Measurements from ENCODE around the gene STK35.

Gene STK35

GRCh38 chr20:2086177-2086979 is 15.2 kb upstream of the STK35 start:
- peaks cover 32% of the 10 kb centered on the region for H3K4me1 ChIP-seq (ENCODE audit: control insufficient read depth, insufficient read depth, low read length)
- H3K4me3 ChIP-seq (ENCODE audit: low read length) = no peak overlapping the region
- H3K27me3 ChIP-seq (replicated peaks; ENCODE audit: control insufficient read depth, insufficient read depth, low read length) = peaks cover 17% of the 10 kb centered on the region
- H3K9me3 ChIP-seq (ENCODE audit: control insufficient read depth, low read length) = no peaks in the 10 kb centered on the region
- no peak for DNase-seq (ENCODE audit: low read depth)
- peak overlapping the region; percentile 3 for H3K9ac ChIP-seq (ENCODE audit: low read length)
- no peaks in the 10 kb centered on the region for H3K36me3 ChIP-seq (ENCODE audit: control insufficient read depth, insufficient read depth, low read length, severe bottlenecking)

DNA sequence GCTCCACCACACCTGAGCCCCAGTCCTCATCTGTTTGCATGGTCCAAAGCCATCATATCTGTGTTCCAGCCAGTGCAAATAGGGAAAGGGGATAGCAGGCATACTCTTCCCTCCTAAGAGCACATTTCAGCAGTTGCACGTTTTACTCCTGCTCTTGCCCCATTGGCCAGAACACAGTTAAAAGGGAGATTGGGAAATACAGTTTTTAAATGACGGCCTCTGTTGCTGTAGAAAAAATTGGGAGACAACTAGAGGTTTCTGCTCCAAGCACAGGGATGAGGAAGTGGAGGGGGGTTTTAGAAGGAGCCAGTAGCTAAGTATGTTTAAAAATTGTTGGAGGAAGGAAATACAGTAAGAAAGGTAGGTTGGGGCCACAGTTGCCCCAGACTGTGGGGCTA is 14.6 kb upstream of the STK35 start:
- Histone ChIP-seq H3K9ac (ENCODE audit: low read length) (peak overlapping the region; percentile 3), H3K27me3 (replicated peaks; ENCODE audit: control insufficient read depth, insufficient read depth, low read length) (peaks cover 21% of the 10 kb centered on the region), H3K4me3 (ENCODE audit: low read length) (no peak overlapping the region), H3K36me3 (ENCODE audit: control insufficient read depth, insufficient read depth, low read length, severe bottlenecking) (no peaks in the 10 kb centered on the region), H3K9me3 (ENCODE audit: control insufficient read depth, low read length) (no peaks in the 10 kb centered on the region), H3K4me1 (ENCODE audit: control insufficient read depth, insufficient read depth, low read length) (peaks cover 29% of the 10 kb centered on the region)
- DNase-seq (ENCODE audit: low read depth) = no peak

- Histone ChIP-seq H3K4me1 (ENCODE audit: control insufficient read depth, insufficient read depth, low read length) (peaks cover 29% of the 10 kb centered on the region), H3K36me3 (ENCODE audit: control insufficient read depth, insufficient read depth, low read length, severe bottlenecking) (no peaks in the 10 kb centered on the region), H3K4me3 (ENCODE audit: low read length) (no peak overlapping the region), H3K9me3 (ENCODE audit: control insufficient read depth, low read length) (no peaks in the 10 kb centered on the region), H3K9ac (ENCODE audit: low read length) (no peak overlapping the region), H3K27me3 (replicated peaks; ENCODE audit: control insufficient read depth, insufficient read depth, low read length) (peaks cover 35% of the 10 kb centered on the region)
- DNase-seq (ENCODE audit: low read depth) = no peak
Observed at GRCh38 chr20:2088891-2089290, 12.7 kb upstream of the STK35 start.

DNA sequence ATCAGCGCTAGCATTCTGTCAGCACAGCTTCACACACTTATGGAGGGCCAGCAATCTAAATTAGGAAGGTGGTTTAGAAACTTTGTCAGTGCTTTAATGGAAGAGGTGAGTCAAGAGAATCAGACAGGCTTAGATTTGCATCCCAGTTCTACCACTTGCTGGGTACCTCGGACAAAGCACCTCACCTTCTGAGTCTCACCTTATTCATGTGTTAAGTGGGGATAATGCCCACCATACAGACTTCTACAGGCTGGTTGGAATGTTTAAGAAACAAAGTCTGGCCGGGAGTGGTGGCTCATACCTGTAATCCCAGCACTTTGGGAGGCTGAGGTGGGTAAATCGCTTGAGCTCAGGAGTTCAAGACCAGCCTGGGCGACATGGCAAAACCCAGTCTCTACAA is 12.2 kb upstream of the STK35 start:
- peaks cover 27% of the 10 kb centered on the region for H3K4me1 ChIP-seq (ENCODE audit: control insufficient read depth, insufficient read depth, low read length)
- no peak for DNase-seq (ENCODE audit: low read depth)
- H3K4me3 ChIP-seq (ENCODE audit: low read length) = no peak overlapping the region
- H3K9ac ChIP-seq (ENCODE audit: low read length) = no peak overlapping the region
- no peaks in the 10 kb centered on the region for H3K36me3 ChIP-seq (ENCODE audit: control insufficient read depth, insufficient read depth, low read length, severe bottlenecking)
- H3K9me3 ChIP-seq (ENCODE audit: control insufficient read depth, low read length) = no peaks in the 10 kb centered on the region
- peaks cover 40% of the 10 kb centered on the region for H3K27me3 ChIP-seq (replicated peaks; ENCODE audit: control insufficient read depth, insufficient read depth, low read length)

DNA sequence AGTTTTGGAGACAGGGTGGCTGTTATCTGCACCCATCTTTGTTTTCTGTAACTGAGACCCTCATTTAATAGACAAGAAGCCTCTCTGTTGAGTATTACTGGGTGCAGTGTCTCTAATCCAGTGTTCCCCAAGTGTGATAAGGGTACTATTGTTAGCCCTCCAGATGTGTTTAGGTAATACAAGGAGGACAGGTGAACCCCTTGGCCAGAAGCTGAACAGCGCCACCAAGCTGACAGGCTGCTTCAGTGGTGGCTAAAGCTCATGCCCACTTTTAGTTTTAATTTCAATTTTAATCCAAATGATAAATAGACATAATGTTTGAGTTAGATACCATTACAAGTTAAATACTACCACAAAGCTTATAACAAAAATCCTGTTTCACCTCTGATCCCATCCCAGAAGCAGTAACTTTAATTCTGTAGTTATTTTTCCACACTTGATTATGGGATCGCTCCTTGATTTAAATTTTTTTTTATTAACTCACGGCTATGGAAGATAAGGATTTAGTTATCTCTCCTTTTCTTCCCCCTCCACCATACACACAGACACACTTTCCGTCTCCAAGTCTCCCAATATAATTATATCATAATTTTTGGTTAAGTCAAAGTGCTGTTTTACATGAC is 8.4 kb upstream of the STK35 start:
- peak; percentile 17 for DNase-seq (ENCODE audit: low read depth)
- no peaks in the 10 kb centered on the region for H3K9me3 ChIP-seq (ENCODE audit: control insufficient read depth, low read length)
- H3K9ac ChIP-seq (ENCODE audit: low read length) = no peak overlapping the region
- H3K27me3 ChIP-seq (replicated peaks; ENCODE audit: control insufficient read depth, insufficient read depth, low read length) = peaks cover 55% of the 10 kb centered on the region
- no peaks in the 10 kb centered on the region for H3K36me3 ChIP-seq (ENCODE audit: control insufficient read depth, insufficient read depth, low read length, severe bottlenecking)
- H3K4me1 ChIP-seq (ENCODE audit: control insufficient read depth, insufficient read depth, low read length) = no peaks in the 10 kb centered on the region
- H3K4me3 ChIP-seq (ENCODE audit: low read length) = no peak overlapping the region

DNA sequence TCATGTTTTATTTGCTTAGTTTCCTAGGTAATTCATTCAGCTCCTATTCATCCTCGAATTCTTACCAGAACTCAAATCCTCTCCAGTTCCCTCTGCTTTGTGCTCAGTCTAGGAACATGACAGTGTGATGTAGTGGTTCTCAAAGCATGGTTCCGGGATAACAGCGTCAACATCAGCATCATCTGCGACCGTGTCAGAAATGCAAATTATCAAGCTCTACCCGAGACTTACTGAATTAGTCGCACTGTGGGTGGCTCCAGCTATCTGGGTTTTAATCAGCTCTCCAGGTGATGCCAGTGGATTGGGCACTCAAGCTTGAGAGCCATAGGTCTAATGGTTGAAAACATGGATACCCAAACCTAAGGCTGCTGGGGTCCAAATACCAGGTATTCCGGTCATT is 7.7 kb upstream of the STK35 start:
- Histone ChIP-seq H3K4me1 (ENCODE audit: control insufficient read depth, insufficient read depth, low read length) (no peaks in the 10 kb centered on the region), H3K27me3 (replicated peaks; ENCODE audit: control insufficient read depth, insufficient read depth, low read length) (peaks cover 52% of the 10 kb centered on the region), H3K36me3 (ENCODE audit: control insufficient read depth, insufficient read depth, low read length, severe bottlenecking) (no peaks in the 10 kb centered on the region), H3K4me3 (ENCODE audit: low read length) (no peak overlapping the region), H3K9ac (ENCODE audit: low read length) (no peak overlapping the region), H3K9me3 (ENCODE audit: control insufficient read depth, low read length) (no peaks in the 10 kb centered on the region)
- DNase-seq (ENCODE audit: low read depth) = no peak

GRCh38 chr20:2101865-2102584 is 398 bp downstream of the STK35 start:
- Histone ChIP-seq H3K9ac (ENCODE audit: low read length) (peak overlapping the region; percentile 94), H3K4me1 (ENCODE audit: control insufficient read depth, insufficient read depth, low read length) (peaks cover 20% of the 10 kb centered on the region), H3K36me3 (ENCODE audit: control insufficient read depth, insufficient read depth, low read length, severe bottlenecking) (peaks cover 6% of the 10 kb centered on the region), H3K4me3 (ENCODE audit: low read length) (peak overlapping the region; percentile 93), H3K27me3 (replicated peaks; ENCODE audit: control insufficient read depth, insufficient read depth, low read length) (no peaks in the 10 kb centered on the region), H3K9me3 (ENCODE audit: control insufficient read depth, low read length) (no peaks in the 10 kb centered on the region)
- peak; percentile 97 for DNase-seq (ENCODE audit: low read depth)

DNA sequence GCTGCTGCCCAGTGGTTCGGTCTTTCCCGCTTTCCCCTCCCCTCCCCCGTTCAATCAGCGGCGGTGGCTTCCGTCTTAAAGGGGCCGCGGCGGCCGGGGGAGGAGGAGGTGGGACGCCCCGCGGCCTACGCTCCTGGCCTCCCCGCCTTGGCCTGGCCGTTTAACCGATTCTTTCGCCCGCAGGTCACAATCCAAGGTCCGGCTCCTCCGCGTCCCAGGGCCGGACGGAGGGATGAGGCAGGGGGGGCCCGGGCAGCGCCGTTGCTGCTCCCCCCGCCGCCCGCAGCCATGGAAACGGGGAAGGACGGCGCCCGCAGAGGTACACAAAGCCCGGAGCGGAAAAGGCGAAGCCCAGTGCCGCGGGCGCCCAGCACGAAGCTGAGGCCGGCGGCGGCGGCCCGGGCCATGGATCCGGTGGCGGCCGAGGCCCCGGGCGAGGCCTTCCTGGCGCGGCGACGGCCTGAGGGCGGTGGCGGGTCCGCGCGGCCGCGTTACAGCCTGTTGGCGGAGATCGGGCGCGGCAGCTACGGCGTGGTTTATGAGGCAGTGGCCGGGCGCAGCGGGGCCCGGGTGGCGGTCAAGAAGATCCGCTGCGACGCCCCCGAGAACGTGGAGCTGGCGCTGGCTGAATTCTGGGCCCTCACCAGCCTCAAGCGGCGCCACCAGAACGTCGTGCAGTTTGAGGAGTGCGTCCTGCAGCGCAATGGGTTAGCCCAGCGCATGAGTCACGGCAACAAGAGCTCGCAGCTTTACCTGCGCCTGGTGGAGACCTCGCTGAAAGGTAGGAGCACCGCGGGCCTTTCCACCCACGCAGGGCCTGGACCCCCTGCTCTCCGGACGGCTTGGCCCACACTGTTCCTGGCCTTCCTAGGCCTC is 1.2 kb downstream of the STK35 start:
- peak; percentile 95 for DNase-seq (ENCODE audit: low read depth)
- peak overlapping the region; percentile 94 for H3K9ac ChIP-seq (ENCODE audit: low read length)
- no peaks in the 10 kb centered on the region for H3K9me3 ChIP-seq (ENCODE audit: control insufficient read depth, low read length)
- no peaks in the 10 kb centered on the region for H3K27me3 ChIP-seq (replicated peaks; ENCODE audit: control insufficient read depth, insufficient read depth, low read length)
- peaks cover 20% of the 10 kb centered on the region for H3K4me1 ChIP-seq (ENCODE audit: control insufficient read depth, insufficient read depth, low read length)
- peak overlapping the region; percentile 93 for H3K4me3 ChIP-seq (ENCODE audit: low read length)
- H3K36me3 ChIP-seq (ENCODE audit: control insufficient read depth, insufficient read depth, low read length, severe bottlenecking) = peaks cover 6% of the 10 kb centered on the region

DNA sequence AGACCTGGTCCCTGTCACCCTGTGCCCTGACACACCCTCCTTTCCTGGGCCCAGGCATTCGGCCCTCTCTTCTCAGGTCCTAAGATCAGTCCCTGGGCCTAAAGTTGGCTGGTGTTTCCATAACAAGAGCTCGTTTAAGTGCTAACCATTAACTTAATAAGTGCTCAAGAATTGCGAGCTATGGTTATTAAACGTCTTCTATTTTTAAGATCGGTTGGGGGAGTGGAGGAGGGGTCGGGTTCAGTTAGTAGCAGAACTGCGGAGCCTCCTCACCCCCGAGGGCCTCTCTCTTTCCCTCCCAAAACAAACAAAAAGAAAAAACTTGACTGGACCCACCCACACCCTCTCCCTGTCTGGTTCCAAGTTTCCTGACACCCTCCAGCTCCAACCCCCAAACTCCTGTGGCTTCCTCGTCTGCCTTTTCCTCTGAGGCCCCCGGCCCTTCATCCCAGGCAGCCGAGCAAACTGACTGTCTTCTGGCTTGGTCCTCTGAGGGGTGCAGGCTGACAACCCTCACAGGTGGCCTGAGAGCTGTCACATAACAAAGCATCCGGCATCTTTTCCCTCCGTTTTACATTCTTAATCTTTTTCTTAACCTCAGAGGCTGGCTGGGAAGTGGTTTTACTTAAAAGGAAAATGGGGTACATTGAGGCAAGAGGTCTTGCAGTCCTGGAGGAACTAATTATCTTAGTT is 2.0 kb downstream of the STK35 start:
- H3K4me1 ChIP-seq (ENCODE audit: control insufficient read depth, insufficient read depth, low read length) = peaks cover 22% of the 10 kb centered on the region
- H3K4me3 ChIP-seq (ENCODE audit: low read length) = peak overlapping the region; percentile 93
- no peaks in the 10 kb centered on the region for H3K27me3 ChIP-seq (replicated peaks; ENCODE audit: control insufficient read depth, insufficient read depth, low read length)
- peak; percentile 45 for DNase-seq (ENCODE audit: low read depth)
- peak overlapping the region; percentile 94 for H3K9ac ChIP-seq (ENCODE audit: low read length)
- peaks cover 6% of the 10 kb centered on the region for H3K36me3 ChIP-seq (ENCODE audit: control insufficient read depth, insufficient read depth, low read length, severe bottlenecking)
- H3K9me3 ChIP-seq (ENCODE audit: control insufficient read depth, low read length) = no peaks in the 10 kb centered on the region

DNA sequence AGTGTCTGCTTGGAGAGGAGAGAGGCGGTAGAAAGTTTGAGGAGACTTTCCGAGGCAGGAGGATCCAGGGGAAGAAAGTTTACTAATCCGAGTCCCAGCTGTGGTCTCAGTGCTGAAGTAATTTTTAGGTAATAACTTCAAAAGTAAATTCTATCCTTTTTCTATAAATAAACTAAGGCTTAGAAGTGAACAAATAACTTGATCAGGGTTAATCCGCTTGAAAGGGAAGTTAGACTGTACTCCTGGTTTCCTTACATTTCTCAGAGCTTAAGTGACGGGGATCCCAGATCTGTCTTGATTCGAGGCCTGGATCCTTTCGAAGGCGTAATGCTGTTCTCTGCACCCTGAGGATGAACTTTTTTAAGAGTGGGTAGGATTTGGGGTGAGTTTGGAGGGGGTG is 2.6 kb downstream of the STK35 start:
- peak; percentile 36 for DNase-seq (ENCODE audit: low read depth)

More for the DNA sequence above, 2.6 kb downstream of the STK35 start:
- H3K9ac ChIP-seq (ENCODE audit: low read length) = peak overlapping the region; percentile 94
- H3K36me3 ChIP-seq (ENCODE audit: control insufficient read depth, insufficient read depth, low read length, severe bottlenecking) = peaks cover 6% of the 10 kb centered on the region
- peaks cover 28% of the 10 kb centered on the region for H3K4me1 ChIP-seq (ENCODE audit: control insufficient read depth, insufficient read depth, low read length)
- H3K4me3 ChIP-seq (ENCODE audit: low read length) = peak overlapping the region; percentile 93
- no peaks in the 10 kb centered on the region for H3K27me3 ChIP-seq (replicated peaks; ENCODE audit: control insufficient read depth, insufficient read depth, low read length)
- no peaks in the 10 kb centered on the region for H3K9me3 ChIP-seq (ENCODE audit: control insufficient read depth, low read length)
